ENCODE data around the gene WNT4.
"Not testable (repeated sequence)": the region's sequence is repeated elsewhere in the genome, so short reads cannot be mapped to it uniquely, and the experiment has no call there.

Gene WNT4

GRCh38 chr1:22107126-22107525 lies 35.8 kb downstream of the WNT4 start:
- no peak for DNase-seq

DNA sequence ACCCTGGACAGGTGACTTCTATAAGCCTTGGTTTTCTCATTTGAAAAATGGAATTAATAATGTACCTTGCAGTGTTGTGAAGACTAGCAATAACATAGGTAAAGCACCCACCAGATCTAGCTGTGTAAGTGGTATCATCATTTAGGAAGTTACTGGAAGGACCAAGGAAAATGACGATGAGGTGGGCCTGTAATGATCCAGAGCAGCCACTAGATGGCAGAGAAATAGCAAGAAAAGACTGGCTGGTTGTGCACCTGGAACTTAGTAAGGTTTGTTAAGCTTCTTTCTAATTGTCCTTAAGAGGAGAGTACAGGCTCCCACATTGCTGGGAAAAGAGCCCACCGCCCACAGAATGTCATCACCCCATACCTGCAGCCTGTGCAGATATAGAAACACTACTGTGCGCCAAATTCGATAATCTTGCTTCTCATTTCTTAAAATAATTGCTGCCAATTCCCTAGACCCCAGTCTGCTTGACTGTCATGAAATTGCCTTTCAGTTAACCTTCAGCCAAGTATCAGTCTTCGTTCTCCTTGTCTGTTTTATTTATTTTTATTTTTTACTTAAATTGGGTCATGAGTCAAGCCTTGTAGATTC lies 37.2 kb downstream of the WNT4 start:
- DNase-seq: no peak

DNA sequence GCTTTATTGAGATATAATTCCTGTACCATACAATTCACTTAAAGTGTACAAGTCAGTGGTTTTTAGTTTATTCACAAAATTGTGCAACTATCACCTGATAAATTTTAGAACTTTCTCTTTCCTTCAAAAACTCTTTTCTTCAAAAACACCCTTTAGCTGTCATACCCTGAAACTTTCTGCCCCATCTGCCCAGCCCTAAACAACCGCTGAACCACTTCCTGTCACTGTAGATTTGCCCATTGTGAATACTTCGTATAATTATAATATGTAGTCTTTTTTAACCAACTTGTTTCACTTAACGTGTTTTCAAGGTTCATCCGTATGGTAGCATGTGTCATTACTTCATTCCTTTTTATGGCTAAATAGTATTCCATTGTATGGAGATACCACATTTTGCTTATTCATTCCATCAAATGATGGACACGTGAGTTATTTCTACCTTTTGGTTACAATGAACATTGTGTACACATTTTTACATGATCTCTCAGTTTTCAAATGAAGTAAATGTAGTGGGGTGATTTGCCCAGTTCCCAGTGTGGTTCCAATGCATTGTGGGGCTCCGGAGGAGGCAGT lies 37.9 kb downstream of the WNT4 start:
- no peak for DNase-seq

DNA sequence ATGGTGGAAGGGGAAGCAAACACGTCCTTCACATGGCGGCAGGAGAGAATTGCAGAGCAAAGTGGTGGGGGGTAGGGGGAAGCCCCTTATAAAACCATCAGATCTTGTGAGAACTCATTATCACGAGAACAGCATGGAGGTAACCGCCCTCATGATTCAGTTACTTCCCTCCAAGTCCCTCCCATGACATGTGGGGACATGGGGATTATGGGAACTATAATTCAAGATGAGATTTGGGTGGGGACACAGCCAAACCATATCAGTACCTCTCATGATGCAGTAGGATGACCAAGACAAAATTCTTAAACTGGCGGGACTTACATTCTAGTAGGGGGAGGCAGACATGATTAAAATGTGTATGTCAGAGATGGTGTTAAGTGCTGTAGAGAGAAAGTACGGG lies 38.8 kb downstream of the WNT4 start:
- no peak for DNase-seq

DNA sequence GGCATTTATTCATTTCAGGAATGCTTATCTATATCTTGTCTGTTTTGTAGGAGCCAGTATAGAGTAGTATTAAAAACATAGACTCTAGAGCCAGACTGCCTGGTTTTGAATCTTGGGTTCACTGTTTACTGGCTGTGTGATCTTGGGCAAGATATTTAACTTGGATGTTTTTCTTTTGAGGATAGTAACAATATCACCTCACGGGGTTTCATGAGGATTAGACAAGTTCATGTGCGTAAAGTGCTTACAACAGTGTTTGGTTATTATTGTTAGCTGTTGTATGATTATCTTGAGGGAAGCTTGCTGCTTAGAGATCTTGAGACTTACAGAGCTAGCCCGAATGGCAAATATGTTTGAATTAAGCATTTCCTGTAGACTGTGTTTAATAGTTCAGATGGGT lies 40.2 kb downstream of the WNT4 start:
- DNase-seq: no peak

DNA sequence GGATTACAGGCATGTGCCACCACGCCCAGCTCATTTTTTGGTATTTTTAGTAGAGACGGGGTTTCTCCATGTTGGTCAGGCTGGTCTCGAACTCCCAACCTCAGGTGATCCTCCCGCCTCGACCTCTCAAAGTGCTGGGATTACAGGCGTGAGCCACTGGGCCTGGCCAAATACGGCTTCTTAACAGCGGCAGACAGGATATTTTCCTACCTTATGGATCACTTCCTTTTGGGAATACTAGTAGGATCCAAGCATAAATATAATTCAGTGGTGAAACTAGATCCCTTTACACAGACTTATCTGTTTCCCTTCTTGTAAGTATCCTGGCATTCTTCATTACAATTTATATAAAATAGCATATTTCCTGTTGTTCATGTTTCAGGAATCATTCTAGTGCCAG lies 40.9 kb downstream of the WNT4 start:
- DNase-seq: no peak

- DNase-seq: no peak
Observed at GRCh38 chr1:22101199-22101598, 41.7 kb downstream of the WNT4 start.

DNA sequence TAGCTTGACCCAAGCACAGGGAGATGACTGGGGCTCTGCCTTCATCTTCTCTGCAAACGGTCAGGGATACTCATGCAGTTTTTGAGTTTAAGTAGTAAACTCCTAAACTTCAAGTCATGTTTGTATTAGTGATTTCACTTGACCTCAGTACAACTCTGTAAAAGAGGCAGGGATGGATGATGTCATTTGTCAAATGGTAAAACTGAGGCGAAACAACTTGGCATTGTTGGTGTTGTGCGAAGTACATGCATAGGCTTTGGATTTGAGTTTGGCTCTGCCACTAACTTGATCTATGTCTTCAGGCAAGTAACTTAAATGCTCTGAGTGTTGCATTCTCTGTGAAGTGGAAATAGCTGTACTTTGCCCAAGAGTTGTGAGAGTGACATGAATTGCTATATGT lies 42.7 kb downstream of the WNT4 start:
- DNase-seq: no peak

DNA sequence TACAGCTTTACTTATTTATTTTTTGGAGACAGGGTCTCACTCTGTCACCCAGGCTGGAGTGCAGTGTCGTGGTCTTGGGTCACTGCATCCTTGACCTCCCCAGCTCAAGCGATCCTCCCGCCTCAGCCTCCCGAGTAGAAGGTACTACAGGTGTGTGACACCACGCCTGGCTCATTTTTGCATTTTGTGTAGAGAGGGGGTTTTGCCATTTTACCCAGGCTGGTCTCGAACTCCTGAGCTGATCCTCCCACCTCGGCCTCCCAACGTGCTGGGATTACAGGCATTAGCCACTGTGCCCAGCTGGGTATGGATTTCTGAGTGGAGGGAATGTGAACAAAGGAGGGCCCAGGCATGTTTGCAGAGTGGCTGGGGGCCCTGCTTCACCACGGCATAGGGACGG lies 44.1 kb downstream of the WNT4 start:
- DNase-seq: no peak

DNA sequence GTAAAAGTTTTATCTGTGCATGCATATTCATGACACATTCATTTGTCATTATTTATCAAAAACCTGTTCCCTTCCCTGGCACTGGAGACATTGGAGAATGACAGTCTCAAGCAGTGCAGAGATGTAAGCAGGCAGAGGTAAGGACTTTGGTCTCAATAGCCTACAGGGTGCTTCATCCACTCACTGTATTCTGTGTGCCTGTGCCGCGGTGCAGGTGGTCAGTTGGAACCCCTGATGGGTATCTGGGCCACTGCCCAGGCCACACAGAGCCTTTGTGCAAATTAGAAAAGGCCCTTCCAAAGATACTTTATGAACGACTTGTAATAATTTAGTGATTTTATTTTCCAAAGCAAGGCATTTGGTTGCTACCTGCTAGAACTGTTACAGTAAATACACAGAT lies 46.4 kb downstream of the WNT4 start:
- DNase-seq: no peak

- DNase-seq: no peak
Observed at GRCh38 chr1:22096036-22096435, 46.9 kb downstream of the WNT4 start.

DNA sequence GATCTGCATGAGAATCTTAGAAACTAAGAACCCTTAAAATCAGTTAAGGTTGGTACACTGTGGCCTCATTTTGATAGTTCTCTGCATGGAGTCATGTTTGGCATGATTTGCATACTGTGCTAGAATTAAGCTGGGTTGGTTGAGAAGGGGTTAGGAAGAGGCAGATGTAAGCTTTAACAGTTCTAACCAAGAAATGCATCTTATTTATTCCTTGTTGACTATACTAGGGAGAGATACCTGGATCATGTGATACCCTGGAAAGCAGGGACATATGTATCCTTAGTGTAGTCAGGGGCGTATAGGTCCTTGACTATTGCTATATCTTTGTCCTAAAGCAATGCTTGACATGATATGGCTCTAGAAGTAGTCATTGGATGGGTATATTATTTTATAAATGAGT lies 49.4 kb downstream of the WNT4 start:
- no peak for DNase-seq

GRCh38 chr1:22092026-22092768 lies 50.7 kb downstream of the WNT4 start:
- DNase-seq: not testable (repeated sequence)

DNA sequence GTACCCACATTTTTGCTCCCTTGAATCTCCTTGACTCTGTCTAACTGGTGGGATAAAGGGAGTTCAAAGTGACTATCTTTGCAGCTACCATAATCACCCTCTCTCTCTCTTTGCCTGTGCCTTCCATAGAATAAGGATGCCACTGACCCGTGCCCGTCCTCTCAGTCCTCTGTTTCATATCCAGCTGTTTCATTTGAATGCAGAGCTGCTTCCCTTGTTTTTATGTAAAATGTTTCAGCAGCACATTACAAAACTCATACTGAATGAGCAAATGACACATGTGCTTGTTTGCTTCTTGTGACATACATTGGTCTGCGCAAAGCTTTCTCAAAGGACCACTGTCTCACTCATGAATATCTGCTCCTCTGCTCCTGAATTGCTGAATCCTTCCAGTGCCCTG lies 52.0 kb downstream of the WNT4 start:
- DNase-seq: no peak

DNA sequence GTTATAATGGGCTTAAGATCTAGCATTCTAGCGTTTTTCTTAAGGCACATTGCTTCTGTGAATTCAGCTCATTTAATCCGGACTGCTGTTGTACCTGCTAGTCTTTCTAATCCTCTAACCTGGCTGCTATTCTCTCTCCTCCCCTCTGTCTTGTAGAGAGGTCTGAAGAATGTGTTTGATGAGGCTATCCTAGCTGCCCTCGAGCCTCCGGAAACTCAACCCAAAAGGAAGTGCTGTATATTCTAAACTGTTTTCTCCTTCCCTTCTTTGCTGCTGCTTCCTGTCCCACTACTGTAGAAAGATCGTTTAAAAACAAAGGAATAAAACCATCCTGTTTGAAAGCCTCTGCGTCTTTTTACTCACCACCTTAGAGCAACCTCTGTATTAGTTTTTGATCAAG lies 53.1 kb downstream of the WNT4 start:
- no peak for DNase-seq

- DNase-seq: no peak
Observed at GRCh38 chr1:22089134-22089571, 53.7 kb downstream of the WNT4 start.

- DNase-seq: no peak
Observed at GRCh38 chr1:22088331-22088730, 54.6 kb downstream of the WNT4 start.

DNA sequence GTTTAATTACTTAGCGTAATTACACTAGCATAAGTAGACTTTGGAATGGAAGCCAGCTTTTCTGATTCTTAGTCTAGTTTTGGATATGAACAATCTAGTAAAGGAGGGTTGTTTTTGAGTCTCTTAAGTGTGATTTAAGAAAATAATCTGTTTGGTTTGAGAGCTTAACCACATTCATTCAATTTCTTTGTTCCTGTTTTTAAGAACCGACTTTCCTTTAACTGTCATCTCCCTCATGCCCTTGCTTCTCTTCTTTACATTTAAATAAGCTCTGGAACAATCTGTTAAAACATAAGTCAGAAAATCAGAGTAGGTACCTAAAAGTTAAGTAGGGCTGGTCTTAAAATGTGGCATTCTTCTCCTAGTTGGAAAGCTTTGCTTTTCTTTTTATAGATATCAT lies 62.7 kb downstream of the WNT4 start:
- no peak for DNase-seq

GRCh38 chr1:22078133-22078532 lies 64.8 kb downstream of the WNT4 start:
- DNase-seq: no peak

GRCh38 chr1:22077728-22078127 lies 65.2 kb downstream of the WNT4 start:
- no peak for DNase-seq

- DNase-seq: no peak
Observed at GRCh38 chr1:22076346-22076745, 66.6 kb downstream of the WNT4 start.

DNA sequence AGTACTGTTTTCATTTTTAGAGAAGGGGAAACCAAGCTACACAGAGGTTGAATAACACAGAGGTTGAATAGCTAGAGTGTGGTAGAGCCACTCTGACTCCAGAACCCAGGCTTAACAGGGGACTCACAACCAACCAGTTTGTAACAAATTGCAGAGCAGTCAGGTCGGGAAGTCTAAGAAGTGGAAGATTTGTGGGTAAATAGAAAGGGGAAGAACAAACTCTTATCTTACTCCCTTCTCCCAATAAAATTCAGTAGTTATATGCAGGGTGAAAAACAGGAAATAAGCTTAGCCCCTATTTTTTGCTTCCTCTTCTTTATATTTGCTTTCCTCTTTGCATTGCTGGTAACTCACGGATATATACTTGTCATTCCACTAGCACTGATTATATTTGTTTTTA lies 67.2 kb downstream of the WNT4 start:
- no peak for DNase-seq

DNA sequence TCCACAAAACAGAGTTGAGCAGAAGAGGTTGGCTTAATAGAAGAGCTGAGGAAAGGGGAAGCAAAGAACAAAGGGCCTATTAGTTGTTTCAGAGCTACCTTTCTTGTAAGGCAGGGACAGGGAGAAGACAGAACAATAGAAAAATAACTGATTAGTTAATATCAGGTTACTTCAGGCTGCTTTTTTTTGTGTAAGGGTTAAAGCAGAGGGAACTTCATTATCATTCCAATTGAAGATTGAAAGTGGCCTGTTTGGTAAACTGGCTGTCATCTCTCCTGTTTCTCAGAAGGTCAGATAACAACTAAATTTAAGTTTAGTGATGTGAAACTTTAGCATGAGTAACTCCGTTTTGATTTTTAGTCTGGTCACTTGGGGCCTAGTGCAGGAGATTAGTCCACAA lies 68.1 kb downstream of the WNT4 start:
- no peak for DNase-seq

GRCh38 chr1:22071511-22071910 lies 71.4 kb downstream of the WNT4 start:
- DNase-seq: no peak

All from right hindlimb (tissue), 1 donor.